ENCODE data around the gene USP49. TPM values are rescaled to one million over a fixed set of nuclear protein-coding genes. Genes with fewer than 3 reads are reported as not detected.
A peak's percentile ranks its signal among the peaks of the same experiment; 100 is the strongest.

The USP49 gene
- total and polyA plus RNA-seq, 2 of the 4 experiments (the other 2 are of a cell fraction) = 1.4 to 2.1 TPM

GRCh38 chr6:41832263-41832662, 62.9 kb downstream of the USP49 start:
- H3K36me3 ChIP-seq (ENCODE audit: control insufficient read depth, insufficient read depth, low read length) = no peaks in the 10 kb centered on the region
- H3K18ac ChIP-seq (ENCODE audit: low read depth, low read length) = no peak overlapping the region
- no peaks in the 10 kb centered on the region for H3K9me1 ChIP-seq (ENCODE audit: insufficient read depth, low read length)
- no peak overlapping the region for H2AFZ ChIP-seq (replicated peaks; ENCODE audit: low read length, poor library complexity)
- DNase-seq (no peak), ATAC-seq (ENCODE audit: low read depth) (peak; percentile 53)
- H3K14ac ChIP-seq (replicated peaks; ENCODE audit: low read depth, low read length) = no peak overlapping the region
- no peak overlapping the region for H2BK120ac ChIP-seq (ENCODE audit: low read depth, low read length)
- intact Hi-C loops (cut with micrococcal nuclease) = no loop called here
- H3K9me3 ChIP-seq (ENCODE audit: control insufficient read depth, insufficient read depth, low read length) = no peaks in the 10 kb centered on the region
- H2BK20ac ChIP-seq (ENCODE audit: low read depth, low read length) = no peak overlapping the region
- no peak overlapping the region for H2BK15ac ChIP-seq (ENCODE audit: low read depth, low read length)
- H4K20me1 ChIP-seq (ENCODE audit: insufficient read depth, low read length) = no peaks in the 10 kb centered on the region
- no peak overlapping the region for H2BK5ac ChIP-seq (ENCODE audit: low read depth, low read length, poor library complexity, severe bottlenecking)
- no peak for TF ChIP-seq POLR2A (IDR thresholded peaks at IDR 0.05; ENCODE audit: low read depth, low read length)
- TF ChIP-seq BHLHE40 (IDR thresholded peaks at IDR 0.05; ENCODE audit: low read depth, low read length) = no peak
- no peak for TF ChIP-seq MAFK (IDR thresholded peaks at IDR 0.05; ENCODE audit: low read depth, low read length)
- TF ChIP-seq, protein P1, sequence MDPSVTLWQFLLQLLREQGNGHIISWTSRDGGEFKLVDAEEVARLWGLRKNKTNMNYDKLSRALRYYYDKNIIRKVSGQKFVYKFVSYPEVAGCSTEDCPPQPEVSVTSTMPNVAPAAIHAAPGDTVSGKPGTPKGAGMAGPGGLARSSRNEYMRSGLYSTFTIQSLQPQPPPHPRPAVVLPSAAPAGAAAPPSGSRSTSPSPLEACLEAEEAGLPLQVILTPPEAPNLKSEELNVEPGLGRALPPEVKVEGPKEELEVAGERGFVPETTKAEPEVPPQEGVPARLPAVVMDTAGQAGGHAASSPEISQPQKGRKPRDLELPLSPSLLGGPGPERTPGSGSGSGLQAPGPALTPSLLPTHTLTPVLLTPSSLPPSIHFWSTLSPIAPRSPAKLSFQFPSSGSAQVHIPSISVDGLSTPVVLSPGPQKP (IDR thresholded peaks at IDR 0.05; ENCODE audit: borderline replicate concordance, low read depth, low read length) = no peak
- TF ChIP-seq CHD1 (IDR thresholded peaks at IDR 0.05; ENCODE audit: low read depth, low read length) = no peak
- no peak for TF ChIP-seq RCOR1 (IDR thresholded peaks at IDR 0.05; ENCODE audit: insufficient replicate concordance, low read length)
- no peak for TF ChIP-seq NFE2L2 (IDR thresholded peaks at IDR 0.05; ENCODE audit: low read depth, low read length)
- TF ChIP-seq CTCF (conservative IDR thresholded peaks at IDR 0.05; ENCODE audit: low read depth, low read length) = no peak
- TF ChIP-seq MXI1 (IDR thresholded peaks at IDR 0.05; ENCODE audit: borderline replicate concordance, low read depth, low read length) = no peak
- no peak for TF ChIP-seq RAD21 (IDR thresholded peaks at IDR 0.05; ENCODE audit: low read length)
- TF ChIP-seq SMC3 (IDR thresholded peaks at IDR 0.05; ENCODE audit: low read depth, low read length) = no peak
- TF ChIP-seq MAZ (IDR thresholded peaks at IDR 0.05; ENCODE audit: borderline replicate concordance, low read depth, low read length) = no peak
- TF ChIP-seq RFX5 (IDR thresholded peaks at IDR 0.05; ENCODE audit: low read depth, low read length) = no peak
- no peak for TF ChIP-seq CEBPB (IDR thresholded peaks at IDR 0.05; ENCODE audit: low read depth, low read length)
- no peak for TF ChIP-seq FOS (IDR thresholded peaks at IDR 0.05; ENCODE audit: low read depth, low read length)
- TF ChIP-seq, protein P2, sequence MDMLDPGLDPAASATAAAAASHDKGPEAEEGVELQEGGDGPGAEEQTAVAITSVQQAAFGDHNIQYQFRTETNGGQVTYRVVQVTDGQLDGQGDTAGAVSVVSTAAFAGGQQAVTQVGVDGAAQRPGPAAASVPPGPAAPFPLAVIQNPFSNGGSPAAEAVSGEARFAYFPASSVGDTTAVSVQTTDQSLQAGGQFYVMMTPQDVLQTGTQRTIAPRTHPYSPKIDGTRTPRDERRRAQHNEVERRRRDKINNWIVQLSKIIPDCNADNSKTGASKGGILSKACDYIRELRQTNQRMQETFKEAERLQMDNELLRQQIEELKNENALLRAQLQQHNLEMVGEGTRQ (IDR thresholded peaks at IDR 0.05; ENCODE audit: low read depth, low read length) = no peak
- no peak overlapping the region for H2AK5ac ChIP-seq (ENCODE audit: low read depth, low read length)
- no CpG with 5 or more reads among the region's 3 CpGs for WGBS, 2 experiments (ENCODE audit: extremely low coverage in 2 of 2, insufficient read length in 1 of 2)
- no peak overlapping the region for H3K27ac ChIP-seq (ENCODE audit: insufficient read depth, low read length)
- POLR2A ChIA-PET (ENCODE audit: unreplicated experiment) = no interaction called here
- H4K8ac ChIP-seq (ENCODE audit: low read depth in 2 of 2, low read length in 2 of 2) = no peak overlapping the region
- no peak overlapping the region for H2AK9ac ChIP-seq (replicated peaks; ENCODE audit: low read depth, low read length, poor library complexity)
- CTCF ChIA-PET = interaction anchor here (1.2 to 1.5 kb wide), 2 partner anchors 14 to 16 kb away, joined by 3 to 5 read pairs; no protein-coding TSS in a partner anchor
- no peaks in the 10 kb centered on the region; the same call in 1 of the 2 replicates for H3K4me1 ChIP-seq (ENCODE audit: control insufficient read depth, insufficient read depth, low read length)
- H3K27me3 ChIP-seq (ENCODE audit: control insufficient read depth, insufficient read depth, low read length) = no peaks in the 10 kb centered on the region
- no peak overlapping the region for H4K91ac ChIP-seq (ENCODE audit: insufficient read depth, low read depth, low read length)
- H3K56ac ChIP-seq (ENCODE audit: extremely low read depth, insufficient read depth, low read length) = no peak overlapping the region
- no peak overlapping the region for H3K4ac ChIP-seq (ENCODE audit: low read depth, low read length)
- no TSS peak for BruUV-seq (replicated peaks)
- dilution Hi-C loops (cut with HindIII; ENCODE audit: low sequenced_read_pairs, unreplicated experiment) = no loop called here
- H3K4me2 ChIP-seq (ENCODE audit: low read depth, low read length) = no peak overlapping the region
- in situ Hi-C loops (cut with MboI; ENCODE audit: low sequenced_read_pairs) = no loop called here
- H3K79me1 ChIP-seq (ENCODE audit: low read depth in 1 of 2, low read length in 2 of 2) = peaks cover 0 to 5% of the 10 kb centered on the region in 2 experiments; a peak in 2 of 4 replicates
- H3K9ac ChIP-seq (ENCODE audit: low read depth, low read length) = no peak overlapping the region
- H4K5ac ChIP-seq (ENCODE audit: low read depth, low read length) = no peak overlapping the region
- H3K23ac ChIP-seq (ENCODE audit: low read depth, low read length) = no peak overlapping the region
- H3K4me3 ChIP-seq (ENCODE audit: insufficient read depth, low read depth, low read length) = no peak overlapping the region

All from IMR-90 (cell line).